ENCODE measurements around the gene ANO1. TPM values are rescaled to one million over a fixed set of nuclear protein-coding genes. Genes with fewer than 3 reads are reported as not detected.

Gene ANO1
- total RNA-seq, 1 donor = 0.36 TPM

DNA sequence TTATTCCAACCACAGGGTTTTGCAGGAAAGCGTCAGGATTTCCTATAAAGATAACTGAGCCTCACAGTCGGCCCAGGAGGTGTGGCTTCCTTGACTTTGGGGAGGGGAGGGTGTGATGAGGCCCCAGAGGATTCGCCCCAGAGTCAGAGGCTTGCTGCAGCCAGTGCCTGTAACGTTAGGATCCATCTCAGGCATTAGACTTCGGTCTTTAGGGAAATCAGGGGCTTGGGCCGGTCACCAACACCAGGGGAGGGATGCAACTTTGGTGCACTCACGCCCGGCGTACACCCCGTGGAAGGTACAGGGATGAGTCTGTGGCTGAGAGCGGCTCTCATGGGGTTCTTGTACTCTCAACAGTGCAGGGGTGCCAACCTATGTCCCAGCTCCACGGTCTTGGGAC is 5.7 kb upstream of the ANO1 start:
- DNase-seq (ENCODE audit: low read depth) = no peak
- H3K4me3 ChIP-seq (ENCODE audit: low read depth, low read length) = no peak overlapping the region
- TF ChIP-seq, protein P1, sequence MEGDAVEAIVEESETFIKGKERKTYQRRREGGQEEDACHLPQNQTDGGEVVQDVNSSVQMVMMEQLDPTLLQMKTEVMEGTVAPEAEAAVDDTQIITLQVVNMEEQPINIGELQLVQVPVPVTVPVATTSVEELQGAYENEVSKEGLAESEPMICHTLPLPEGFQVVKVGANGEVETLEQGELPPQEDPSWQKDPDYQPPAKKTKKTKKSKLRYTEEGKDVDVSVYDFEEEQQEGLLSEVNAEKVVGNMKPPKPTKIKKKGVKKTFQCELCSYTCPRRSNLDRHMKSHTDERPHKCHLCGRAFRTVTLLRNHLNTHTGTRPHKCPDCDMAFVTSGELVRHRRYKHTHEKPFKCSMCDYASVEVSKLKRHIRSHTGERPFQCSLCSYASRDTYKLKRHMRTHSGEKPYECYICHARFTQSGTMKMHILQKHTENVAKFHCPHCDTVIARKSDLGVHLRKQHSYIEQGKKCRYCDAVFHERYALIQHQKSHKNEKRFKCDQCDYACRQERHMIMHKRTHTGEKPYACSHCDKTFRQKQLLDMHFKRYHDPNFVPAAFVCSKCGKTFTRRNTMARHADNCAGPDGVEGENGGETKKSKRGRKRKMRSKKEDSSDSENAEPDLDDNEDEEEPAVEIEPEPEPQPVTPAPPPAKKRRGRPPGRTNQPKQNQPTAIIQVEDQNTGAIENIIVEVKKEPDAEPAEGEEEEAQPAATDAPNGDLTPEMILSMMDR (IDR thresholded peaks at IDR 0.05; ENCODE audit: insufficient read depth, low read length) = no peak

DNA sequence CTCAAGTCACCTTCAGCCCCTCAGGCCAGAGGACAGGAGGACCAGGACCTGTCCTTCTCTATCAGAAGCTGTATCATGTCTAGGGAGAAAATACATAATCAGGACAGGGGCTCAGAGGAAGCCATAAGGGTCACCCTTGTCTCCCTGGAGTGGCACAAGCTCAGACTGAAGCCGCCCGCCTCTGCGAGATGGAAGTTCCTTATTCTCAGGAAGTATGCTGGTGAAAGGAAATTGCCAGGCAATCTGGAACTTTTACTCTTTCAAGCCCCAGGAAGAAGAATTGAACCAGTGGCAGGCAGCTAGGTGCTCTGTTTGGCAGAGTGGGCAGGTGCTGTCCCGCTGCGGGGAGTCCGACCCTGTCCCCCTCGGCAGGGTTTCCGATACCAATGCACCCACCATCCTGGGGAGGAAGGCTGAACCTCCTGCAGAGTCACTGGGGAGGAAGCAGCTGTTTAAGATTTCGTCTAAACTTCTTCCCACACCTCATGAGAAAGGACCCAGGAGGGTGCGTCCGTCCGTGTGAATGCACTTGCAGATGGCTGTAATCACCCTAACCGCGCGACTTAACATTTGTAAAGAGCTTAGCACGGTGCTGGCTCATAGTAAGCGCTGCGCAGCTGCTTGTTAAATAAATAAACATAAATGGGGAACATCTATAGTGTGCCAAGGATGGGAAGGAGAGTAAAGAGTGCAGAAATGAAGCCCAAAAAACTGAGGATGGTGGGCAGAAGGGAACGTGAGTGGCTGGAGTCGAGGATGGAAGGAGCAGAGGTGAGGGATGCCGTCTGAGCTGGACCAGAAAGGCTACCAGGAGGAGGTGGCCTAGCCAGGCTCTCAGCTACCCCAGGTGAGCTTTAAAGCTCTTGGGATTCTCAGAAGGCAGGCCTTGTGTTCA is 5.0 kb upstream of the ANO1 start:
- TF ChIP-seq, protein P1 (IDR thresholded peaks at IDR 0.05; ENCODE audit: insufficient read depth, low read length) = no peak
- DNase-seq (ENCODE audit: low read depth) = no peak
- no peak overlapping the region for H3K4me3 ChIP-seq (ENCODE audit: low read depth, low read length)

DNA sequence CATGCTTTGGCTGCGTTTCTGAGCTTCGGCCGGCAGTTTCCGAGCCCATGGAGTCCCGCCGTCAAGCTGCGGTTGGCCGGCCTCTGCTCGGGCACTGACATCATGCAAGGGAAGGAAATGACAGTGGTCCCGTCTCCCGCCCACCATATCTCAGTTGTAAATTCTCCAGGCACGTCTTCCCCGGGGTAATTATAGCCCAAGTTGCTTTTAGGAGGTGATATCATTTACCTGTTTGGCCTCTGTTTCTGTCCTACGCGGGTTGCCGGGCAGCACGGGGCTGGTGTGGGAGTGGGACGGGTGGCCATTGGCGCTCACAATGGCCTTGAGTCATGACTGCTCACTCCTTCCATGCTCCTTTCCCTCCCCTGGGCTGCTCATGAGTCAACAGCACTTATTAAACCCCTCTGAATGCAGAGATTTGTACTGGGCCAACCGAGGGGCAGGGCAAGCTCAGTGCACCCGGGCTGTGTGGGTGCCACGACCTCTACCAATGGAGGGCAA is 4.2 kb upstream of the ANO1 start:
- TF ChIP-seq, protein P1 (IDR thresholded peaks at IDR 0.05; ENCODE audit: insufficient read depth, low read length) = no peak
- H3K4me3 ChIP-seq (ENCODE audit: low read depth, low read length) = no peak overlapping the region
- DNase-seq (ENCODE audit: low read depth) = peak; percentile 9

DNA sequence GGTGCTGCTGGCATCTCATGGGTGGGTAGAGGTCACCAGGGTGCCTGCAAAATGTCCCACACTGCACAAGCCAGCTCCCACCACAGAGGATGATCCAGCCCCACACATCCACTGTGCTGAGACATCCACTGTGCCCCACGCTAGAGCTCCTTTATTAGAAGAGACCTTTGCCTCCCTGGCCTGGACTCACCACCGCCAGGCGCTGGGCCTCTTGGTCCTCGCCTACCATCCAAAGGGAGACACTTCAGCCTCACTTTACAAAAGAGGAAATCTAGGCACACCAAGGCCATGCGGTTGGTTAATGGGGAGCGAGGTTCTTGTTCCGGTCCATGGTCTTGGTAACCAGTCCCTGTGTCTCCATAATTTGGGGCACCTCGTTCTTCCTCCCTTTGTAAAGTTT is 3.4 kb upstream of the ANO1 start:
- DNase-seq (ENCODE audit: low read depth) = no peak
- H3K4me3 ChIP-seq (ENCODE audit: low read depth, low read length) = no peak overlapping the region
- TF ChIP-seq, protein P1 (IDR thresholded peaks at IDR 0.05; ENCODE audit: insufficient read depth, low read length) = no peak

DNA sequence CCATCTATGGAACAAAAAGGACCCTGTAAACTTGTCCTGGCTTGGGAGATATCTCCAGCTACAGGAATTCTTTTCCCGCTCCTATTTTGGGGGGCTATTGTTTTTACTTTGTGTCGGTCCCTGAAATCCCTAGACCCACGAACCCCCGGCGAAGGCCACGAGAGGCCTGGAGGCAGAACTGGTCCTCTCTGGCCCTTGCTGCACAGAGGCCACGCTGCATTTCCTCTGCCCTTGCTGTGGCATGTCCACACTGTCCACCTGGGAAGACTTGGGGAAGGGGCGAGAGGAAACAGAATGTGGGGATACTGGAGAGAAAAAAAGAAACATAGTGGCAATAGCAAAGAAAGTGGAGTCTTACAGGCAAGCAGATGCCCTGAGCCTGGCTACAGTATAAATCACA is 2.3 kb upstream of the ANO1 start:
- TF ChIP-seq, protein P1 (IDR thresholded peaks at IDR 0.05; ENCODE audit: insufficient read depth, low read length) = no peak
- DNase-seq (ENCODE audit: low read depth) = no peak
- H3K4me3 ChIP-seq (ENCODE audit: low read depth, low read length) = no peak overlapping the region

DNA sequence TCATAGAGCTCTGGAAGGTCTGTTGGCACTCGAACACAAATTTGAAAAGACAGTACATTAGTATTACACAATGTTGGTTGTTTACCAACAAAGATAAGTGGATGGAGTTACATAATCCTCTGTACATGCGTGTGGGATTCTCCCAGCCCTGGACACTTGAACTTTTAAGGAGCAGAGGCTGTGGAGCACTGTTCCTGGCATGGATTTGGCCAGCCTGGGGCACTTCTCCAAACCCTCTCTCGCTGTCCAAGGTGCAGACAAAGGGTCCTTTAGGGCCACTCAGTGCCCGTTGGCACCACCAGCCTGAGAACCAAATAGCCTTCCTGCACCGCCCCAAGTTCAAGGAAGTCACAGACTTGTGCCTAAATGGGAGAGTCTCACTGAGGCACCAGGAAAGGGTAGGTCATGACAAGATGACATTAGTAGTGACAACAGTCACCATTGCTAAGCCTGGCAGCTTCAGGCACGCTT is 1.6 kb upstream of the ANO1 start:
- DNase-seq (ENCODE audit: low read depth) = no peak
- TF ChIP-seq, protein P1 (IDR thresholded peaks at IDR 0.05; ENCODE audit: insufficient read depth, low read length) = no peak
- H3K4me3 ChIP-seq (ENCODE audit: low read depth, low read length) = no peak overlapping the region

All from fibroblast of the aortic adventitia (primary cell).